NCI-H526 (cell line): ENCODE measurements around the gene TMEM139.

Experiments used
- DNase-seq, 2 experiments: peaks; one replicate each; lab custom pipeline; 2025; lab: John Stamatoyannopoulos, UW

The TMEM139 gene

GRCh38 chr7:143325240-143325639, 40.5 kb downstream of the TMEM139 start:
- DNase-seq, result peak; percentile 64 to 68

- DNase-seq, result no peak
Observed at GRCh38 chr7:143327903-143328302, 43.1 kb downstream of the TMEM139 start.

DNA sequence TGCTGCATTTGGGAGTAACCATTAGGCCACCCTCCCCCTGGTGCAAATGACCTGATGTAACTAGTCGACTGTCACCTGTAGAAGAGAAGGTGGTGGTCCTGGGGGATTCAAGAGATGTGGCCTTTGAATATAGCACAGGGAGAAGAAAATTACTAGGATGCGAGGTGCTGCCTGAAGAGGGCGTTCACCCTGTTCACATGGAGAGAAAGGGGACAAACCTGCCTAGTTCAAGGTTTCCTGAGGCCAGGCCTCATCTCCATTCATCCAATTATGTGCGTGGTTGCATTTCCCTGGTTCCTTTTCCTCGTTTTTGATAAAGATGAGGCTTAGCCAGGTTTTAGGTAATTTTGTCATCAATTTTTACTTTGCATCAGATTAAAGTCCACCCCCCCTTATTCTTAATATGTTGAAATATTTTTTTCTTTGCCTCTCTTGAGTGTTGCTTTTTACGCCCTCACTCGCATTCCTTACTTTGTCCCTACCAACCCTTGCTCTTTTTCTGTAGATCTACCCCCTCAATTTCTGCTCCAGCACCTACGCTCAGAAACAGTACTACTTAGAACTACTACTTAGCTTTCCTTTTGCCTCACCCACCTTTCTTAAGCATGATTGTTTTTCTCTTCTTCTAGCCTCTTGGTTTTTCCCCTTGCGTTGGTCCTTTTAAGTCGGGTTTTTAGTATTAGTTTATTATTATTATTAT, 44.9 kb downstream of the TMEM139 start:
- no peak for DNase-seq

- DNase-seq, result no peak
Observed at GRCh38 chr7:143331179-143331801, 46.5 kb downstream of the TMEM139 start.

DNA sequence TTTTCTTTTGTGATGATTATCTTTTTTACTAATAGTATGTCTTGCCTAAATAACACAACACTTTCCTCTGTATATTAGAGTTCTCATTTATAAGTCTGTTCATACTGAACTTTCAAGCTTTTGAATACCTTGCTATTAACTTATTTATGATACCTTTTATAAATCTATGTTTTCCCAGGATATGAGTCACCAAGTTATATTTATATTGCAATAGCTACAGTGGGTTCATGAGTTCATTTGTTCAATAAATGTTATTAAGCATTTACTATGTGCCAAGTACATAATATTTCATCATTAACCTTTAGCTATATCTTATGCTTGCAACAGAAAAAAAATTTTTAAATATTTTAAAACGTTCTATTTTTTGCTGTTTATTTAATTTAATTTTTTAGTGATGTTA, 49.5 kb downstream of the TMEM139 start:
- no peak for DNase-seq

- DNase-seq, result no peak
Observed at GRCh38 chr7:143337216-143337615, 52.5 kb downstream of the TMEM139 start.
